D721Med (cell line): Measurements from ENCODE around the gene SUSD5.

Source experiments
- DNase-seq: peaks from one replicate; pipeline ENCODE4 v3.0.0; 2011; ENCODE audit warnings: low spot score; ENCODE audit not compliant: insufficient read length
- FAIRE-seq: peaks from 2 replicates; lab custom pipeline; 2011; peaks lifted over from hg19 to GRCh38; lab: Jason Lieb, UNC
- CTCF ChIP-seq: IDR thresholded peaks from 2 replicates; pipeline ENCODE4 v1.5.1; 2012; ENCODE audit warnings: mild to moderate bottlenecking, control low read depth; ENCODE audit not compliant: insufficient read depth; ENCODE audit errors: missing control alignments

The SUSD5 gene

GRCh38 chr3:33237439-33237838 lies 18.8 kb upstream of the SUSD5 start:
- DNase-seq: no peak
- no peak for TF ChIP-seq CTCF
- no peak for FAIRE-seq

GRCh38 chr3:33236005-33236404 lies 17.4 kb upstream of the SUSD5 start:
- no peak for FAIRE-seq
- no peak for TF ChIP-seq CTCF
- no peak for DNase-seq

GRCh38 chr3:33233884-33234283 lies 15.3 kb upstream of the SUSD5 start:
- DNase-seq: no peak
- TF ChIP-seq CTCF: no peak
- FAIRE-seq: no peak

- FAIRE-seq (no peak), DNase-seq (no peak)
- no peak for TF ChIP-seq CTCF
These were observed 13.3 kb upstream of the SUSD5 start for GRCh38 chr3:33231756-33232465.

- DNase-seq (no peak), FAIRE-seq (no peak)
- no peak for TF ChIP-seq CTCF
These were observed 11.3 kb upstream of the SUSD5 start for GRCh38 chr3:33229947-33230346.

- no peak for TF ChIP-seq CTCF
- DNase-seq (no peak), FAIRE-seq (no peak)
These were observed 10.5 kb upstream of the SUSD5 start for GRCh38 chr3:33229066-33229465.

GRCh38 chr3:33221241-33221640 lies 2.6 kb upstream of the SUSD5 start:
- no peak for TF ChIP-seq CTCF
- FAIRE-seq (no peak), DNase-seq (no peak)
